Lower leg skin (tissue), 3 donors: ENCODE results near the gene RUFY4.

Source experiments
- POLR2A ChIP-seq, 2 donors: fragments of 450-650 bp; IDR thresholded peaks; one replicate each; pipeline ENCODE4 v1.6.1; 2016 to 2017; ENCODE audit warnings: antibody characterized with exemption in 2 of 2, mild to moderate bottlenecking in 1 of 2, moderate library complexity in 1 of 2
- TF ChIP-seq, protein P1 (sequence below), 3 donors: fragments of 450-650 bp; IDR thresholded peaks; one replicate each; pipeline ENCODE4 v1.5.1; 2016; ENCODE audit warnings: antibody characterized with exemption in 3 of 3, mild to moderate bottlenecking in 3 of 3, moderate library complexity in 2 of 3

DNA sequence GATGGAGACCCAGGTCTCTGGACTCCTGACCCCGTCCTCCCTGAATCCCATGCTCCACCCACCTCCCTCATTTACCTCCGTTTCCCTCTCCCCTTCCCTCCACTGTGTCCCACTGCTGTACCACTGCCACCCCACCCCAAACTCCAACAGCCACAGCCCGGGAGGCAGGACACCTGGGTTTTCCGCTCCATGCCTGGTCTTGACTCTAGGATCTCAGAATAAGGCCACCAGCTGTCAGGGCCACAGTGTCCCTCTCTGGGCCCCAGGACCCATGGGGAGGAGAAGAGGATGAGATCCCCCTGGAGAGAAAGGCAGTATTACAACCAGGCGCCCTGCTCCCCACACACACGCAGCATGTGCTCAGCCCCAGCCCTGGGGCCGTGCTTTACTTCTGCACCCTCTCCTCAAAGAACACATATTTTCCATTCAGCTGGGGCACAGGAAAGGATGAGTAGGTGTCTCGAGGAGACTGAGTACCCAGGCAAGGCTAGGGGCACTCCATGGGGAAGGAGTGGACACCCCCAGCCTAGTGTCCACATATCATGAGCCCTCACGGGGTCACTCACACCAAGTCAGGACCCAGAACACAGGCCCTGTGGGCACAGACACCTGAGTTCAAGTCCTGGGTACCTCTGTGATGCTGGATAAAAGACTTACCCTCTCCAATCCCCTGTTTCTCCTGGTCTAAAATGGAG, 700 bp downstream of the RUFY4 start:
- TF ChIP-seq, protein P1, sequence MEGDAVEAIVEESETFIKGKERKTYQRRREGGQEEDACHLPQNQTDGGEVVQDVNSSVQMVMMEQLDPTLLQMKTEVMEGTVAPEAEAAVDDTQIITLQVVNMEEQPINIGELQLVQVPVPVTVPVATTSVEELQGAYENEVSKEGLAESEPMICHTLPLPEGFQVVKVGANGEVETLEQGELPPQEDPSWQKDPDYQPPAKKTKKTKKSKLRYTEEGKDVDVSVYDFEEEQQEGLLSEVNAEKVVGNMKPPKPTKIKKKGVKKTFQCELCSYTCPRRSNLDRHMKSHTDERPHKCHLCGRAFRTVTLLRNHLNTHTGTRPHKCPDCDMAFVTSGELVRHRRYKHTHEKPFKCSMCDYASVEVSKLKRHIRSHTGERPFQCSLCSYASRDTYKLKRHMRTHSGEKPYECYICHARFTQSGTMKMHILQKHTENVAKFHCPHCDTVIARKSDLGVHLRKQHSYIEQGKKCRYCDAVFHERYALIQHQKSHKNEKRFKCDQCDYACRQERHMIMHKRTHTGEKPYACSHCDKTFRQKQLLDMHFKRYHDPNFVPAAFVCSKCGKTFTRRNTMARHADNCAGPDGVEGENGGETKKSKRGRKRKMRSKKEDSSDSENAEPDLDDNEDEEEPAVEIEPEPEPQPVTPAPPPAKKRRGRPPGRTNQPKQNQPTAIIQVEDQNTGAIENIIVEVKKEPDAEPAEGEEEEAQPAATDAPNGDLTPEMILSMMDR (IDR thresholded peaks at IDR 0.05): no peak
- TF ChIP-seq POLR2A (IDR thresholded peaks at IDR 0.05): no peak
